Raji (cell line): Measurements from ENCODE around the gene EIF4A3.

Experiments
- POLR2A ChIP-seq: IDR thresholded peaks from 2 replicates; pipeline ENCODE4 v1.6.1; 2011; ENCODE audit warnings: low read depth, low read length, control low read depth; ENCODE audit not compliant: insufficient read depth

EIF4A3 gene

DNA sequence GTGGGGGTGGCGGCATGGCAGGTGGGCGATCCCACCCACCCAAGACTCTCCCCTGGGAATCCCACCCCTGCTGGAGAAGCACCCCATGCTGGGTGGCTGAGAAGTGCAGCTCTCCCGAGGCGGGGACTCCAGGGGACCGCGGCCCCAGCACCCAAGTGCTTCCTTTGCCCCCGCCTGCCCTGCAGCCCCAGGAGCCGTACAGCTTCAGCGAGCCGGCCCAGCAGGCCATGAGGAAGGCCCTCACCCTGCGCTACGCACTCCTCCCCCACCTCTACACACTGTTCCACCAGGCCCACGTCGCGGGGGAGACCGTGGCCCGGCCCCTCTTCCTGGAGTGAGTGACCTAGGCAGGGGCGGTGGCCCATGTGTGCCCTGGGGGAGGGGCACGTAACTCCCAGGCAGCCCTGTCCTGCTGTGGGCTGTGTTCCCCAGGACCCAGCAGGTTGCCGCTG, 33.9 kb downstream of the EIF4A3 start:
- no peak for TF ChIP-seq POLR2A

GRCh38 chr17:80112471-80113032, 34.4 kb downstream of the EIF4A3 start:
- TF ChIP-seq POLR2A, result no peak

DNA sequence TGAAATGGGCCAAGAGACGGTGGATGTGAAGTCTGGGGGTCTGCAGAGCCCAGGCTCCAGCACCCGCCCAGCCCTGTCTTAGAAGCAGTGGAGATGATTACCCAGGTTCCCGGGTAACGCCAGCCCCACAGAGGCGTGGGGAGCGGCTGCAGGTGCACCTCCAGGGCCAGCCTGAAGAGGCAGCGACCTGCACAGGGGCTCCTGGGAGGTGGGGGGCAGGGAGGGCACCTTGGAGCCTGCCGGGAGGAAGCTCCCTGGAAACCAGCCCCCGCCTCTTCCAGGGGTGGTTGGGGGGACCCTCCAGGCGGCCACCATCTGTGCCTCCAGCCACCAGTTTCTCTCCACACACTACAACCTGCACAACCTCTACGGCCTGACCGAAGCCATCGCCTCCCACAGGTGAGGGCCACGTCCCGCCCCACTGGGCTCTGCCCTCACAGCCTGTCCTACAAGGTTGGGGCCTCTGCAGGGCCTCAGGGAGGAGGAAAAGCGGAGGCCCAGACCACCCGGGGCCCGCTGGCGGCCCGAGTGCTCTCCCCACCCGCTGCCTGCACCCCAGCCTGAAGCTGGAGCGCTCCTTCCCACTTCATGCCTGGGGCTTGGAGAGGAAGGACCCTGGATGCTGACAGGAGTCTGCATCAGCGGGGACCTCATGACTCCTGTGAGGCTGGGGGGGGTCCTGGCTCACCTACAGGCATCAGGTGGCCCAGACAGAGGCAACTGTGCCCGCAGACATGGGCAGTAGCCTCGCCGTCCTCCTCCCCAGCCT, 35.0 kb downstream of the EIF4A3 start:
- TF ChIP-seq POLR2A, result no peak

DNA sequence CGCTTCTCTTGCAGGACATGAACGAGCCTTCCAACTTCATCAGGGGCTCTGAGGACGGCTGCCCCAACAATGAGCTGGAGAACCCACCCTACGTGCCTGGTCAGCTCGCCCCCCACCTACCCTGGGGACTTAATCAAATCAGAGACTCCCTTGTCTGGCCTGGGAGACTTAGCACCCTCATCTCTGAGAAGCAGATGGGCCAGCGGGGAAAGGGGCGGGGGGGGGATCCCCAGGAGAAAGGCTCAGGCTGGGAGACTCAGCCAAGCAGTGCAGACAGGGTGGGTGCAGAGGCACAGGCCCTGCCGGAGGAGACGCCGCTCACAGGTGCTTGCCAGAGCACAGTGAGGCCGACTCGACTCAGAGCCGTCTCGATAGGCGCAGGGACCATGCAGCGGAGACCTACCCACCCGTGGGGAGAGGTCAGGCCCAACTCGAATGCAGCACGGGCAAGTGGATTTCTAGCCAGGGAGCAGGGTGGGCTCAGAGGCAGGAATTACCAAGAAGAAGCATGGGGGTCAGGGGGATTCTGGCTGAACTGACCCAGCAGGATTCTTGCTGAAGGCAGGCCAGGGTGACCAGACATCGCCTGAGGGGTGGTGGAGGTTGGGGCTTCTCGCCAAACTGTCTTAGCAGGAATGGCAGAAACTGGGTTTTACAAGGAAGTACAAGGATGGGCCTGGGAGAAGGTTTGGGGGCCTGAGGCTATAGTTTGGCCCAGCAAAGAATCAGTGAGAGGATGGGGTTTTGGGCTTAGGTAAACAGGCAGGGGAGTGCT, 35.8 kb downstream of the EIF4A3 start:
- no peak for TF ChIP-seq POLR2A

- TF ChIP-seq POLR2A, result no peak
Measured at GRCh38 chr17:80110447-80110812, 36.5 kb downstream of the EIF4A3 start.

GRCh38 chr17:80109713-80110446, 37.0 kb downstream of the EIF4A3 start:
- no peak for TF ChIP-seq POLR2A

GRCh38 chr17:80109066-80109660, 37.8 kb downstream of the EIF4A3 start:
- TF ChIP-seq POLR2A, result no peak

- no peak for TF ChIP-seq POLR2A
Measured at GRCh38 chr17:80108036-80108971, 38.6 kb downstream of the EIF4A3 start.

DNA sequence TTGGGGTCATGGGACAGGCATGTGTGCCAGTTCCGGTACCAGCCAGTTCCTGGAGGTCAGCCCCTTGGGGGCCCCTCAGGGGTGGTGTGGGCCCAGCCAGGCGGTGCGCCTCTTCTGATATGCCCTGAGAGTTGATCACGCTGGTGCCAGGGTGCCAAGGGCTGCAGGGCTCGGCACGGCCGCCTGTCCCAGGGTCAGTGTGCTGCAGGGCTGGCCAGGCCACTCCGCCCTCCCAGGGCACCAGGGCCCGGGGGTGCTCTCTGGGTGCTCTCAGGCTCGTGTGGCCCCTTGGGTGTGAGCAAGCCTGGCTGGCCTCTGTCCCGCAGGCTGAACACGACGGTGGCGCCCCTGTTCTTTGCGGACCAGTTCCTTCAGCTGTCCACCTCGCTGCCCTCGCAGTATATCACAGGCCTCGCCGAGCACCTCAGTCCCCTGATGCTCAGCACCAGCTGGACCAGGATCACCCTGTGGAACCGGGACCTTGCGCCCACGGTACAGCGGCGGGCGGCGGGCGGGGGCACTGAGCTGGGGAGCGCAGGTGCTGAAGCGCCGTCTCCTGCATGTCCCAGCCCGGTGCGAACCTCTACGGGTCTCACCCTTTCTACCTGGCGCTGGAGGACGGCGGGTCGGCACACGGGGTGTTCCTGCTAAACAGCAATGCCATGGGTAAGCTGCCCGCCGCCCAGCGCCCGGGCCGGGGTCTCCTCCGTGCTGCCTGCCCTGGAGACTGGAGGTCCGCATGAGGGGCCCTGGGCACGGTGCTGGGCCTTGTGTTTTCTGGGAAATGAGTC, 39.5 kb downstream of the EIF4A3 start:
- TF ChIP-seq POLR2A, result no peak

DNA sequence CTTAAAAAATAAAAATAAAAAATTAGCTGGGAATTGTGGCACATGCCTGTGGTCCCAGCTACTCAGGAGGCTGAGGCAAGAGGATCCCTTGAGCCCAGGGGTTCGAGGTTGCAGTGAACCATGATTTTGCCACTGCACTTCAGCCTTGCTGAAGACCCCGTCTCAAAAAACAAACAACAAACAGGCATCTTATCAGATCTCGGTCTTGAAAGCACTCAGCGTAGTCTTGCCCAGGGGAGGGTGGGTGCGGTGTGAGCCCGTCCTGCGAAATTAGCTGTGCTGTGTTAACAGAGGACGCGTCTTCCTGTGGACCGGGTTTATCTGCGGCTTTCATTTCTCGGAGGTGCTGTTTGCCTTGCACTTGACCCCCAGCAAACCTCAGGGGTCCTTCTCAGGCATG, 40.2 kb downstream of the EIF4A3 start:
- TF ChIP-seq POLR2A, result no peak

DNA sequence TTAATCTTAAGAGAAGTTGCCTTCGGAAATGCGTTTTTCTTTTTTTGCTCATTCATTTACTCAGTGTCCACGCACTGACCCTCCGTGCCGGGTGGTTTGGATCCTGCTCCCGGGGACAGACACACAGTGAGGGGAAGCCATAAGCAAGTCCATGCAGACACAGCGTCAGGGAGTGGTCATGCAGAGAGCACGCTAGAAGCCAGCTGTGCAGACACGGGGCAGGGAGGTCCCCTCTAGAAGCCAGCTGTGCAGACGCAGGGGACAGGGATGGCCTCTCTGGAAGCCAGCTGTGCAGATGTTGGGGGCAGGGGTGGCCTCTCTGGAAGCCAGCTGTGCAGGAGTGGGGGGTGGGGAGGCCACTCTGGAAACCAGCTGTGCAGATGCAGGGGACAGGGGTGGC, 40.8 kb downstream of the EIF4A3 start:
- TF ChIP-seq POLR2A, result no peak

DNA sequence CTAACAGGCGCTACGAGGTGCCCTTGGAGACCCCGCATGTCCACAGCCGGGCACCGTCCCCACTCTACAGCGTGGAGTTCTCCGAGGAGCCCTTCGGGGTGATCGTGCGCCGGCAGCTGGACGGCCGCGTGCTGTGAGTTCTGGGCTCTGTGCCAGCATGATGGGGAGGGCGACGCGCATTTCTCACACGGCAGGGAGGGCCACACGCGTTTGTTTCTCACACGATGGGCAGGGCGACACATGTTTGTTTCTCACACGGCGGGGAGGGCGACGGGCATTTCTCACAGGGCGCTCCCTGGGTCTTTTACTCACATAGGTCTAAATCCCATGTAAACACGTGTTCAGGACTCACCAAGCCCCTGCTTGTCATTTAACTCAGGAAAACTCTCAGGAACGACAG, 41.2 kb downstream of the EIF4A3 start:
- TF ChIP-seq POLR2A, result no peak

DNA sequence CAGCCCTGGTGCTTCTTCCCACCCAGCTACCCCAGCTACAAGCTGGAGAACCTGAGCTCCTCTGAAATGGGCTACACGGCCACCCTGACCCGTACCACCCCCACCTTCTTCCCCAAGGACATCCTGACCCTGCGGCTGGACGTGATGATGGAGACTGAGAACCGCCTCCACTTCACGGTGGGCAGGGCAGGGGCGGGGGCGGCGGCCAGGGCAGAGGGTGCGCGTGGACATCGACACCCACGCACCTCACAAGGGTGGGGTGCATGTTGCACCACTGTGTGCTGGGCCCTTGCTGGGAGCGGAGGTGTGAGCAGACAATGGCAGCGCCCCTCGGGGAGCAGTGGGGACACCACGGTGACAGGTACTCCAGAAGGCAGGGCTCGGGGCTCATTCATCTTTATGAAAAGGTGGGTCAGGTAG, 42.0 kb downstream of the EIF4A3 start:
- TF ChIP-seq POLR2A, result no peak
